Activated naive CD8-positive, alpha-beta T cell treated with anti-CD3 and anti-CD28 coated beads, Interleukin-2, amount 50 U/mL, for 16 hours (primary cell): ENCODE results near the gene RCC1.
"Not testable (repeated sequence)": the region's sequence is repeated elsewhere in the genome, so short reads cannot be mapped to it uniquely, and the experiment has no call there.

Experiments used
- DNase-seq: peaks from one replicate; pipeline ENCODE4 v3.0.0-alpha.2; 2020; ENCODE audit warnings: low read depth, low spot score

The RCC1 gene

GRCh38 chr1:28548318-28548717 is 42.5 kb downstream of the RCC1 start:
- no peak for DNase-seq

GRCh38 chr1:28551381-28551780 is 45.5 kb downstream of the RCC1 start:
- DNase-seq: no peak

- peak; percentile 93 for DNase-seq
Observed at GRCh38 chr1:28552758-28553663, 47.2 kb downstream of the RCC1 start, which contains the start of gene TRNAU1AP. Gene TRNAU1AP (plus strand): TSS chr1:28553085. CDS start chr1:28553111, 26 bp downstream.

GRCh38 chr1:28560886-28561285 is 55.0 kb downstream of the RCC1 start:
- DNase-seq: no peak

- DNase-seq: no peak
Observed at GRCh38 chr1:28564310-28564709, 58.5 kb downstream of the RCC1 start.

GRCh38 chr1:28565040-28565439 is 59.2 kb downstream of the RCC1 start:
- no peak for DNase-seq

DNA sequence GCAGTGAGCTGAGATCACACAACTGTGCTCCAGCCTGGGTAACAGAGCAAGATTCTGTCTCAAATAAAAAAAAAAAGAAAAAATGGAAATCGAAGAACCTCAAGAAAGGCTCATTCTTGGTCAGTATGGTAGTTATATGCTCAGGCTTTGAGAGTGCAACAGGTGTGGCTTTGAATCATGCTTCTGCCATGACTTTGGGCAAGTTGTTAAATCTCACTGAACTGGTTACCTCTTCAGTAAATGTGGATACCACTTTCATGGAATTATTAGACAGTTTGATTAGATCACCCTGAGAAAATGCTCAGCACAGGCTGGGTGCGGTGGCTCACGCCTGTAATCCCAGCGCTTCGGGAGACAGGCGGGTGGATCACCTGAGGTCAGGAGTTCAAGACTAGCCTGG is 59.9 kb downstream of the RCC1 start:
- no peak for DNase-seq

- no peak for DNase-seq
Observed at GRCh38 chr1:28566931-28567330, 61.1 kb downstream of the RCC1 start.

DNA sequence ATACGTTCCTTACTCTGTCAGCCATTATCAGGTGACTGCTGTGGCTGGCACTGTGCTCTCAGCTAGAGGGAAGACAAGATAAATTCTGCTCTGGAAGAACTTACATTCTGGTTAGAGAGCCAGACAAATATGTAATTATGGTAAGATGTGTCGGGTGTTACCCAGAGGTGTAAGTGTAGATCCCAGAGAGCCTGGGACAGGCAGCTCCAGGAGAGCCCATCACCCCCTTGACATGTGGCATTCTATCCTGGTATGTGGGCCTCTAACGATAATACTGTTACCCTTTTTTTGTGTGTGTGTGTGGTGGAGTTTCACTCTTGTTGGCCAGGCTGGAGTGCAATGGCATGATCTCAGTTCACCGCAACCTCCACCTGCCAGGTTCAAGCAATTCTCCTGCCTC is 66.1 kb downstream of the RCC1 start:
- no peak for DNase-seq

DNA sequence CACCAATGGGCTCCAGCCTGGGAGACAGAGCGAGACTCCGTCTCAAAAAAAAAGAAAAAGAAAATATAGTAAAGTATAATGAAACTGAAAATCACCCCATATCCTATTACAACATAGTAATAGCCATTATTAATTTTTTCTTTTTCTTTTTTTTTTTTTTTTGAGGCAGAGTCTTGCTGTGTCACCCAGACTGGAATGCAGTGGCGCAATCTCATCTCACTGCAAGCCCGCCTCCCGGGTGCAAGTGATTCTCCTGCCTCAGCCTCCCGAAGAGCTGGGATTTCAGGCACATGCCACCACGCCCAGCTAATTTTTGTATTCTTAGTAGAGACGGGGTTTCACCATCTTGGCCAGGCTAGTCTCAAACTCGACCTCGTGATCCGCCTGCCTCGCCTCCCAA is 67.0 kb downstream of the RCC1 start:
- not testable (repeated sequence) for DNase-seq

- no peak for DNase-seq
Observed at GRCh38 chr1:28573564-28573963, 67.7 kb downstream of the RCC1 start.

DNA sequence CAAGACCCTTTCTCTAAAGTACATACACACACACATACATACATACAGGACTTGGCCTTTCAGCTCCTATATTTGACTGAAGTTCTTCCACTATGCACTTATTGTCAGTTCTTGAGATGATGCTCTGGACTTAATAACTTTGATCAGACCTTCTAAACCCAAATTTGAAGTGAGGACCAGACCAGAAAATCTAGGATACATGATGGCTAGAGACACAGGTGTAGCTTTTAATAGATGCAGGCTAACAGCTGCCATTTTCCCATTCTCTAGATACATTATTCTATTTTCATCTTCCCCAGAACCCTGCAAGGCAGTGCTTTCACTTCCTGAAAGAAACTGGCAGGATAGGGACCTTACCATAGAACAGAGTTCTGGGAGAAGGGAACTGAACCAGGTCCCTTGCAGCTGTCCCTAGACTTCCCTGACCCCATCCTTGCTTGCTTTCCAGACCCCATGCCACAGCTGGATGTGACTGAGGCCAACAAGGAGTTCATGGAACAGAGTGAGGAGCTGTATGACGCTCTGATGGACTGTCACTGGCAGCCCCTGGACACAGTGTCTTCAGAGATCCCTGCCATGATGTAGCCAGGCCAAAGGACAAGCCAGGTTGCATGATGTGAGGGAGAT is 71.3 kb downstream of the RCC1 start:
- DNase-seq: no peak

- no peak for DNase-seq
Observed at GRCh38 chr1:28577738-28578536, 72.1 kb downstream of the RCC1 start.

GRCh38 chr1:28578696-28579218 is 72.9 kb downstream of the RCC1 start:
- no peak for DNase-seq

- no peak for DNase-seq
Observed at GRCh38 chr1:28579401-28579800, 73.6 kb downstream of the RCC1 start.

DNA sequence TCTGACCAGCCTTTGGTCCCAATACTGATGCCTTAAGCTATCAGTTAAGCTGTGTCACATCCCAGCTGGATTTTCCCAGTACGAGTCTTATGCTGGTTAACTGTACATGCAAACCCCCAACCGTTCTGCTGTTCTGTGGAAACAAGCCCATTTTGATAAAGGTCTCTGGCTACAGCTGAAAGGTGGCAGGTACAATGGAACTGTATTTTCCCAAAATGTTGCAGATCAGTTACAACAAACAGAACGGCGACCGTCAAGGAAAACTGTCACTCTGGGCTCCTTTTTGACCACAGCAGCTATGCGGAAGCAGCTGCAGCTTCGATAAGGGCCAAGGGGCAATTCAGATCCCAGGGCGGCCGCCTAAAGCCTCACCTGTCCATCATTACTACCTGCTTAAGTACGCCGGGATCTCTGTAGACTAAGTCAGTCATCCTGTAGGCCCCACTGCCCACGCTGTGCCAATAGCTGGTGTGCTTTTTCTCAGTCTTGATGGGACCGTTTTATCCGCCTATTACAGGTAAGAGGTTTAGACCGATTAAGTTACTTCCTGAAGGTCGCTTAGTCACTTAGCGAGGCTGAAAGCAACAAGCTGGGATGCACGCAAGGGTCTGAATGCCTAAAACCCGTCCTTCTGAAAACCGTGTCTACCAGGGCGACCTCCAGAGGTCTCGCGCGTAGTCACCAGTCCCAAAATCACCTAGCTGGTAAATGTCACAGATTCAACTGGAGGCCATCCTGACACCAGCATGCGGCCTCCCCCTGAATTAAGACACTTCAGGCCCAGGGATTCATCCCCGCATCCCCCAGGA is 75.1 kb downstream of the RCC1 start:
- no peak for DNase-seq

- DNase-seq: peak; percentile 84
Observed at GRCh38 chr1:28581531-28582247, 75.8 kb downstream of the RCC1 start.

DNA sequence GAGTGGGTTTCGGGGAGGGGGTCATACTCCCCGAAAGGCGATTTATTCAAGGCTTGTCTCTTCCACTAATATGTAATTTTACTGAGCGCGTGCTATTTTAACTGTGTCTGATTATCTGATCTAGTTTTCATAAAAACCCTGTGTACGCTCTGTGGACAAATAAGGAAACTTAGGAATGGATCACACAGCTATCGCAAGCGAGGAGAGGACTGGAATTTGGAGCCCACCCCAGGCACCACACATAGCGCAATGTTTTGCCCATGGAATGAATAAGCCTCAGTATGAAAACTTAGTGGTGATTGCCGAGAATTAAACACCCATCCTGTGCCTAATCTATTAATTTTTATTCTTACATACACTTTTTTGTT is 76.4 kb downstream of the RCC1 start:
- DNase-seq: no peak

DNA sequence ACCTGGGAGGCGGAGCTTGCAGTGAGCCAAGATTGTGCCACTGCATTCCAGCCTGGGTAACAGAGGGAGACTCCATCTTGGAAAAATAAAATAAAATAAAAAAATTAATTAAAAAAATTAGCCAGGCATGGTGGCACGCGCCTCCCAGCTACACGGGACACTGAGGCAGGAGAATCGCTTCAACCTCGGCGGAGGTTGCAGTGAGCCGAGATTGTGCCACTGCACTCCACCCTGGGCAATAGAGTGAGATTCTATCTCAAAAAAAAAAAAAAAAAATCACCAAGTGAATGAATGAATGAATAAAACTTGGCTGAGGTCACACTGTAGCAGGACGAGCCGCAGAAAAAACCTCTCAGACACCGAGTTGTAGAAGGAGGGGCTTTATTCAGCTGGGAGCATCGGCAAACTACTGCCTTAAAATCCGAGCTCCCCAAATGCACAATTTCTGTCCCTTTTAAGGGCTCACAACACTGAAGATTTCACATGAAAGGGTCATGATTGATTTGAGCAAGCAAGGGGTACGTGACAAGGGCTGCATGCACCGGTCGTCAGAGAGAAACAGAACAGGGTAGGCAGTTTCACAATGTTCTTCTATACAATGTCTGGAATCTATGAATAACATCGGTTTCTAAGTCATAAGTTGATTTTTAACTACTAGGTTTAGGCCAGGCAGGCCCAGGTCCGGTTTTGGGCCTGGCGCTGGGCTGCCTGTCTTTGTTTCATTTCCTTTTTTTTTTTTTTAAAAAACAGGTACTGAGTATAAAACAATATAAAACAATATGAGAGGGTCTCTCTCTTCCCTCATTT is 80.9 kb downstream of the RCC1 start:
- DNase-seq: not testable (repeated sequence)
